NCI-H345 treated with DMSO at 0.1 percent for 48 hours (cell line): ENCODE measurements around the gene RNF149.
"Not testable (repeated sequence)": the region's sequence is repeated elsewhere in the genome, so short reads cannot be mapped to it uniquely, and the experiment has no call there.

Experiments used
- DNase-seq: peaks from one replicate; lab custom pipeline; 2025; ENCODE audit not compliant: unreplicated experiment; lab: John Stamatoyannopoulos, UW

The RNF149 gene

GRCh38 chr2:101308432-101309210 lies at the start of gene RNF149:
TSS of gene RNF149 (minus strand) at chr2:101308701. CDS start at chr2:101308588, 113 bp downstream.
- DNase-seq = peak; percentile 44

- DNase-seq = no peak
Observed at GRCh38 chr2:101357376-101357775, 48.9 kb upstream of the RNF149 start.

- DNase-seq = no peak
Observed at GRCh38 chr2:101356521-101356920, 48.0 kb upstream of the RNF149 start.

- no peak for DNase-seq
Observed at GRCh38 chr2:101356055-101356454, 47.6 kb upstream of the RNF149 start.

- no peak for DNase-seq
Observed at GRCh38 chr2:101355401-101356054, 47.0 kb upstream of the RNF149 start.

GRCh38 chr2:101354420-101355311 lies 46.2 kb upstream of the RNF149 start:
- no peak for DNase-seq

GRCh38 chr2:101352631-101353030 lies 44.1 kb upstream of the RNF149 start:
- DNase-seq = not testable (repeated sequence)

GRCh38 chr2:101351207-101351606 lies 42.7 kb upstream of the RNF149 start:
- DNase-seq = no peak

GRCh38 chr2:101349893-101350662 lies 41.6 kb upstream of the RNF149 start:
- no peak for DNase-seq

GRCh38 chr2:101348883-101349282 lies 40.4 kb upstream of the RNF149 start:
- no peak for DNase-seq

- DNase-seq = no peak
Observed at GRCh38 chr2:101346909-101347308, 38.4 kb upstream of the RNF149 start.

GRCh38 chr2:101344137-101344536 lies 35.6 kb upstream of the RNF149 start:
- DNase-seq = no peak

- DNase-seq = no peak
Observed at GRCh38 chr2:101342625-101343008, 34.1 kb upstream of the RNF149 start.

GRCh38 chr2:101341901-101342624 lies 33.6 kb upstream of the RNF149 start:
- peak; percentile 33 for DNase-seq

- no peak for DNase-seq
Observed at GRCh38 chr2:101341421-101341820, 32.9 kb upstream of the RNF149 start.

- DNase-seq = no peak
Observed at GRCh38 chr2:101340141-101340551, 31.6 kb upstream of the RNF149 start.

GRCh38 chr2:101339266-101339880 lies 30.9 kb upstream of the RNF149 start:
- DNase-seq = no peak

- no peak for DNase-seq
Observed at GRCh38 chr2:101337877-101338276, 29.4 kb upstream of the RNF149 start.

- DNase-seq = no peak
Observed at GRCh38 chr2:101332885-101333766, 24.6 kb upstream of the RNF149 start.
